Fibroblast of villous mesenchyme (primary cell): Measurements from ENCODE around the gene SDF4. TPM values are rescaled to one million over a fixed set of nuclear protein-coding genes. Genes with fewer than 3 reads are reported as not detected.
A peak's percentile ranks its signal among the peaks of the same experiment; 100 is the strongest.

ENCODE experiments used
- DNase-seq: peaks from one replicate; pipeline ENCODE4 v3.0.0-alpha.2; 2010; ENCODE audit warnings: low read depth
- H3K4me3 ChIP-seq: 2 replicates; pipeline ENCODE4 v1.5.1; 2011; ENCODE audit warnings: low read depth, mild to moderate bottlenecking, low read length
- total RNA-seq: library from RNA; depleted of rRNA; stranded (reverse); fragments of >200 nt; gene quantifications from 2 replicates; pipeline ENCODE4 v1.2.3, GENCODE V29; 2012
- TF ChIP-seq, protein P1 (sequence below): IDR thresholded peaks from 2 replicates; pipeline ENCODE4 v1.5.1; 2012; ENCODE audit warnings: low read depth, mild to moderate bottlenecking, low read length; ENCODE audit not compliant: insufficient read depth

The SDF4 gene
- total RNA-seq, 1 donor, result 88.9 TPM

DNA sequence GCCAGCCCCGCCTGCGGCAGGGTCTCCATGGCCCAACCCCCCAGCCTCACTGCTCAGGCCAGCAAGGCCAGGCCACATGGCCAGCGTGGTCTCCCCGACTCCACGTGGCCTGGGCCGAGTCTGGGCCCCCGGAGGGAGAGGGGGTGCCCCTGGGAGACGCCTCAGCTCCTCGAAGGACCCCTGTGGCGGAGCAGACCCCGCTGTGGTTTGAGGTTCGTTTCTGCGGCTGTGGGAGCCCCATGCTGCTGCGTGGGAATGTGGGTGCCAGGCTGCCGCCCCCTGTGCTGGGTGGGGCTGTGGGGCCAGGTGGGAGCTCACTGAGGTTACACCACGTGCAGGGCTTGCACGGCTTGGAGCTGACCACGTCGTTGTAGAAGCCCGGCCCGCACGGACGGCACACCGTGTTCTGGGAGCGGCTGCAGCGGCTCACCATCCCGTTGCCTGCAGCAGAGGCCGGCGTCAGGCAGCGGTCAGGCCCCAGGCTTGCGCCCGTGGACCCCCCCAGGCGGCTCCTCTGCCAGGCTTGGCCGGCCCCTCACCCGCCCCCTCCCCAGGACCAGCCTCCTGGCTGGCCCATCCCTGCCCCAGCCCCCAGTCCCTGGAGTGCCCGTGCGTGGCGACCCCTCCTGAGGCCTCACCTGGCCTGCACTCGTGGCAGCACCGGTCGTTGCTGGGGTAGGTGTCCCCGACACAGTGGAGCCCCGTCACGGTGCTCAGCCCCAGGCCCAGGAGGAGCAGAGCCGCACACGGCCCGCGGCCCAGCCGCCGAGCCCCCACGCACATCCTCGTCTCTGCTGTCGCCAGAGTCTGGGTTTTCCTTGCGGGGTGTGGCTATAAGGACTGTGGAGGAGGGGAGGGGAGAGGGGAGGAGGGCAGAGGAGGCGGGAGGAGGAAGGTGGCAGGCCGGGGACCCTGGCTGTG, 18.2 kb downstream of the SDF4 start, which contains the start of gene TNFRSF4:
TSS of gene TNFRSF4 (minus strand) at position 809 of the 921 bp plus-strand sequence. CDS start at position 783, 26 bp downstream.
- no peak for DNase-seq
- TF ChIP-seq, protein P1, sequence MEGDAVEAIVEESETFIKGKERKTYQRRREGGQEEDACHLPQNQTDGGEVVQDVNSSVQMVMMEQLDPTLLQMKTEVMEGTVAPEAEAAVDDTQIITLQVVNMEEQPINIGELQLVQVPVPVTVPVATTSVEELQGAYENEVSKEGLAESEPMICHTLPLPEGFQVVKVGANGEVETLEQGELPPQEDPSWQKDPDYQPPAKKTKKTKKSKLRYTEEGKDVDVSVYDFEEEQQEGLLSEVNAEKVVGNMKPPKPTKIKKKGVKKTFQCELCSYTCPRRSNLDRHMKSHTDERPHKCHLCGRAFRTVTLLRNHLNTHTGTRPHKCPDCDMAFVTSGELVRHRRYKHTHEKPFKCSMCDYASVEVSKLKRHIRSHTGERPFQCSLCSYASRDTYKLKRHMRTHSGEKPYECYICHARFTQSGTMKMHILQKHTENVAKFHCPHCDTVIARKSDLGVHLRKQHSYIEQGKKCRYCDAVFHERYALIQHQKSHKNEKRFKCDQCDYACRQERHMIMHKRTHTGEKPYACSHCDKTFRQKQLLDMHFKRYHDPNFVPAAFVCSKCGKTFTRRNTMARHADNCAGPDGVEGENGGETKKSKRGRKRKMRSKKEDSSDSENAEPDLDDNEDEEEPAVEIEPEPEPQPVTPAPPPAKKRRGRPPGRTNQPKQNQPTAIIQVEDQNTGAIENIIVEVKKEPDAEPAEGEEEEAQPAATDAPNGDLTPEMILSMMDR, result no peak
- H3K4me3 ChIP-seq, result no peak within 1 kb of the TSS

DNA sequence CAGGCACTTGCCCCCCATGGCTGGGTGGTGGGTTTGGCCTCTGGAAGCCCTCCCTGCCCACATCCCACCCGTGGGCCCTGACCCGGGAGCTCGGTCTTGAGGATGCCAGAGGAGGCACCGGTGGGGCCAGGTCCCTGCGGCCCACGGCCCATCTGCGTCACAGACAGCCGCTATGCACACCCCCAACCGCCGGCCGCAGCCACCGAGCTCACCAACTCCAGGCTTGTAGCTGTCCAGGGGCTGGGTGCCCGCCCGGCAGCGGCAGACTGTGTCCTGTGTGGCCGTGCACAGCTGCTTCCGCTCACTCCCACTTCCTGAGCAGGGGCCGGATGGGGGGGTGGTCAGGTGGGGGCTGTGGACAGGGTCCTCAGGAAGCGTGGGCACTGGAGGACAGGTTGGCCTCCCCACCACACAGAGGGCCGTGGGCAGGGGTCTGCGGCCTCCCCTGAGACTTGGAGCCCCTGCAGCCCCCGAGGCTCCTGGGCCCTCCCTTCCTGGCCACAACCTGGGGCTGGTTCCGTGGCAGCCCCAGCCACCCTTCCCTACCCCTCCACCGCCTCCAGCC, 18.9 kb downstream of the SDF4 start:
- H3K4me3 ChIP-seq, result no peak overlapping the region
- DNase-seq, result peak; percentile 17
- TF ChIP-seq, protein P1, result no peak

DNA sequence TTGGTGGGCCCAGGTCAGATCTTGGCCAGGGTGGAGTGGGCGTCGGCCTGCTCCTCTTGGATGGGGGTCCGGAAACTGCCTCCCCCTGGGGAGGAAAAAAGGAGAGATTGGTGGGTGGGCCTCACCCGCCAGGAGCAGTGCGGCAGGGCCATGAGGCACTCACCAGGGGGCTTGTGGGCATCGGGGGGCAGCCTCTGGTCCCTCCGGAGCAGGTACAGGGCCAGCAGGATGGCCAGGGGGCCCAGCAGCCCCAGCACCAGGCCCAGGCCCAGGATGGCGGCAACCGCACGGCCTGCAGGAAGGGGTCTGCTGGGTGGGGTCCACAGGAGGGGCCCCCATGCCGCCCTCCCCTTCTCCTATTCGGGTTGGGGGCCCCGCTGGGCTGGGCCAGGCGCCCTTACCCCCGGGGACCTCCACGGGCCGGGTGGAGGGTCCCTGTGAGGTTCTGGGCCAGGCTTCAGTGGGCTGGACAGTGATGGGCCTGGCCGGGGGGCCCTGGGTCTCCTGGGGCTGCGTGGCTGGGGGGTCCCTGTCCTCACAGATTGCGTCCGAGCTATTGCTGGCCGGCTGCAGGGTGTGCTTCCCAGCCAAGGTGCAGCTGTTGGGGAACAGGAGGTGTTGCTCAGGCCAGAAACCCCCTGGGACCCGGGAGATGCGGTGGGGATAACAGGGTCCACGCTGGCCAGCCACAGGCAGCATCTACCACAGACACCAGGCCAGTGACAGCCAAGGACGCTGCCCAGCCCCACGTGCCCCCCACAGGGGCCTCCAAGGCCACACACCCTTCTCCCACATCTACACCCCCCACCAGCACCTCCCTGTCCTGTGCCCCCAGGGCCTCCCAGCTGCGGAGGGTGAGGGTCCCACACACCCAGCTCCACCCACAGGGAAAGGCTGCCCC, 20.0 kb downstream of the SDF4 start:
- TF ChIP-seq, protein P1, result no peak
- H3K4me3 ChIP-seq, result no peak overlapping the region
- no peak for DNase-seq

DNA sequence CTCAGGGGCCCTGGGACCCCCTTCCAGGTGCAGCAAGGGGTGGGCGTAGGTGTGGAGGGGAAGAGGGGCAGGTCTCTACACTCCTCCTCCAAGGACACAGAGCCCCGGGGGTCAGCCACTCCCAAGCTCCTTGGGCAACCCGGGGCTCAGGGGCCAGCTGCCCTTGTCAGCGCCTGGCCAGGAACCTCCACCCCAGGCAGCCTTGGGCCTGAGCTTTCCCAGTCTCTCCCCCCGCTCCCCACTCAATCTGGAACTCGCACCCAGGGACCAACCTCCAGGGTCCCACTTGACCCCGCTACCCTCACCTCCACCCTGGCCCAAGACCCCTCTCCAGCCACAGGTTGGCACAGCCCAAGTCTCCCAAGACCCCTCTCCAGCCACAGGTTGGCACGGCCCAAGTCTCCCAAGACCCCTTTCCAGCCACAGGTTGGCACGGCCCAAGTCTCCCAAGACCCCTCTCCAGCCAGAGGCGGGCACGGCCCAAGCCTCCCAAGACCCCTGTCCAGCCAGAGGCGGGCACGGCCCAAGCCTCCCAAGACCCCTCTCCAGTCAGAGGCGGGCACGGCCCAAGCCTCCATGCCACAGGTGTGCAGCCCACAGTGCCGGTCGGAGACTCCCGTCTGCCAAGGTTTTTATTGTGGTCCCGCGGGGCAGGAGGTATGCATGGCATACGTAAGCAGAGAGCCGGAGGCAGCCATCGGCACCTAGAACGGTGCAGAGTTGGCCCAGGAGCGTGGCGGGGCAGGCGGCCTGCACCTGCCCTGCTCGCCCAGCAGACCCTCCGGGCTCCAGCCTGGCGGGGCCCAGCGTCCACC, 20.9 kb downstream of the SDF4 start:
- H3K4me3 ChIP-seq, result no peak overlapping the region
- DNase-seq, result no peak
- TF ChIP-seq, protein P1, result no peak

DNA sequence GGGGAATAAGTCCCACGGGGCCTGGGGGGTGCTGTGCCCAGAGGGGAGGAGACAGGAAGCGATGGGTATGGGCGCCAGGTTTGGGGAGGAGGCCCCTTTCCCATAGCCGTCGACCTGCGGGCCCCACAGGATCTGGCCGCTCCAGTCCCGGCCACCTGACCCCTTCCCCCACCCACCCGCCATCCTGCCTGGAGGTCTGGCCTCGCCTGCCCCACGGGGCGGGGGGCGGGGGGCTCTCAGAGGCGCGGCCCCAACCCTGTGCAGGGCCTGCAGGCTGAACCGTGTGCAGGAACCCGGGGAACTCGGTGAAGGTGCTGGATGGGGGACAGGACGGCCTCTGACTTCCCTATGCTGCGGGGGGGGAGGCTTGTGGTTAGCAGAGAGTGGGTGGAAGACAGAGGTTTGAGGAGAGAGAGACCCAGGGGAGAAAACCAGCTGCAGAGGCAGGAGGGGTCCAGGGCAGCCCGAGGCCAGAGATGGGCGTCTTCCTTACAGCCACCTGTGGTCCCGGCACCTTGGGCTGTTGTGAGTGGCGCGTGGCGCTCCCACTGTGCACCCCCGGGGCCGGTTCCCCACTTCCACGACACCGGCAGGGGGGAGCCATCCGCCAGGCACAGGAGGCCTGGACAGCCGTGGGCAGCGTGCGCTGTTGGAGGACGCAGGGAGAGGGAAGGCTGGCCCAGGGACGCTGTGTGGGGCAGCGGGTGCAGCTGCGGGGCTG, 22.9 kb downstream of the SDF4 start:
- TF ChIP-seq, protein P1, result no peak
- no peak overlapping the region for H3K4me3 ChIP-seq
- DNase-seq, result peak; percentile 10
